ENCODE data around the gene FBXO2. TPM values are rescaled to one million over a fixed set of nuclear protein-coding genes. Genes with fewer than 3 reads are reported as not detected.

Gene FBXO2
- total and polyA plus RNA-seq, 9 of the 15 experiments (the other 6 are each of a cell fraction or from before 2014, with no cell fraction given) = 0.04 to 1.9 (median 0.27) TPM

DNA sequence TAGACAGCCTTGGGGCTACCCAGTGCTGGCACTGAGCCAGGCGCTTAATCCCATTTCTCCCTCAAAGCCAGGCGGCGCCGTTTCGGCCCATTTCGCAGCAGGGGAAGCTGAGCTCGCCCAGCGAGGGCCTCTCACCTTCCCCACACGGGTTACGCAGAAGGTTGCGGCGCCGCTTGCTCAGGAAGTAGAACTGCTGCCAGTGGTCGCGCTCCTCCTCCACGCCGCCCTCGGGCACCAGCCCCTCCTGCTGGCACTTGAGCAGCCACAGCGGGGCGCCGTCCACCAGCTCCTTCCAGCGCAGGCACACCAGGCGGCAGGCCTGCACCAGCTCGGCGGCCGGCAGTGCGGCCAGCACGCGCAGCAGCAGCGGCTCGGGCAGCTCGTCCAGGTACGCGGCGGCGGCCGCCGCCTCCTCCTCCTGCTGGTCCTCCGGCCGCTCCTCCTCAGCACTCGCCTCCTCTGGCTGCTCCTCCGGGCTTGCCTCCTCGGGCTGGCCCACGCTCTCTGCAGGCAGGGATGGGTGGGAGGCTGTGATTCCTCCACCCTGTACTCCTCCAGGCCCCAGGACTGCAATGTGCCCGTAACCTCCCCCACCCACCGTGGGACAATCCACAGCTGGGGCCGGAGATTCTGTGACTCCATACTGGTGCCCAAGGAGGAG lies 3.8 kb downstream of the FBXO2 start (continued):
- no peak for TF ChIP-seq CHD1 (IDR thresholded peaks at IDR 0.05; ENCODE audit: low read length)
- TF ChIP-seq NFE2 (IDR thresholded peaks at IDR 0.05; ENCODE audit: low read depth) = no peak
- TF ChIP-seq MYBL2 (IDR thresholded peaks at IDR 0.05; ENCODE audit: low read depth) = no peak
- TF ChIP-seq MYBL2 (CRISPR knock-in tag; IDR thresholded peaks at IDR 0.05; ENCODE audit: borderline replicate concordance) = no peak
- no peak for TF ChIP-seq MLLT1 (IDR thresholded peaks at IDR 0.05)
- TF ChIP-seq ZNF280A (IDR thresholded peaks at IDR 0.05; ENCODE audit: low read depth, partially characterized antibody) = no peak
- TF ChIP-seq ZNF165 (CRISPR knock-in tag; IDR thresholded peaks at IDR 0.05; ENCODE audit: borderline replicate concordance) = no peak
- TF ChIP-seq CREB3L1 (IDR thresholded peaks at IDR 0.05; ENCODE audit: borderline replicate concordance, low read depth) = peak; percentile 27; the same call in 1 of the 2 replicates
- TF ChIP-seq, protein P1, sequence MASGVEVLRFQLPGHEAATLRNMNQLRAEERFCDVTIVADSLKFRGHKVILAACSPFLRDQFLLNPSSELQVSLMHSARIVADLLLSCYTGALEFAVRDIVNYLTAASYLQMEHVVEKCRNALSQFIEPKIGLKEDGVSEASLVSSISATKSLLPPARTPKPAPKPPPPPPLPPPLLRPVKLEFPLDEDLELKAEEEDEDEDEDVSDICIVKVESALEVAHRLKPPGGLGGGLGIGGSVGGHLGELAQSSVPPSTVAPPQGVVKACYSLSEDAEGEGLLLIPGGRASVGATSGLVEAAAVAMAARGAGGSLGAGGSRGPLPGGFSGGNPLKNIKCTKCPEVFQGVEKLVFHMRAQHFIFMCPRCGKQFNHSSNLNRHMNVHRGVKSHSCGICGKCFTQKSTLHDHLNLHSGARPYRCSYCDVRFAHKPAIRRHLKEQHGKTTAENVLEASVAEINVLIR (CRISPR knock-in tag; IDR thresholded peaks at IDR 0.05) = no peak
- TF ChIP-seq CBX2 (IDR thresholded peaks at IDR 0.05; ENCODE audit: insufficient read depth, low read length, poor library complexity, severe bottlenecking) = no peak
- TF ChIP-seq FOXJ2 (tag; IDR thresholded peaks at IDR 0.05) = no peak
- TF ChIP-seq ARNT (IDR thresholded peaks at IDR 0.05) = no peak
- no peak for TF ChIP-seq MECOM (CRISPR knock-in tag; IDR thresholded peaks at IDR 0.05)
- peak; percentile 55 for TF ChIP-seq ARID1B (IDR thresholded peaks at IDR 0.05)
- peak; percentile 50; the same call in 1 of the 2 replicates for TF ChIP-seq HLTF (IDR thresholded peaks at IDR 0.05)
- no peak for TF ChIP-seq THRB (CRISPR knock-in tag; conservative IDR thresholded peaks at IDR 0.05)
- peak; percentile 94 for TF ChIP-seq RBM25 (IDR thresholded peaks at IDR 0.05; ENCODE audit: low read depth, low read length, severe bottlenecking)
- TF ChIP-seq, protein P2, sequence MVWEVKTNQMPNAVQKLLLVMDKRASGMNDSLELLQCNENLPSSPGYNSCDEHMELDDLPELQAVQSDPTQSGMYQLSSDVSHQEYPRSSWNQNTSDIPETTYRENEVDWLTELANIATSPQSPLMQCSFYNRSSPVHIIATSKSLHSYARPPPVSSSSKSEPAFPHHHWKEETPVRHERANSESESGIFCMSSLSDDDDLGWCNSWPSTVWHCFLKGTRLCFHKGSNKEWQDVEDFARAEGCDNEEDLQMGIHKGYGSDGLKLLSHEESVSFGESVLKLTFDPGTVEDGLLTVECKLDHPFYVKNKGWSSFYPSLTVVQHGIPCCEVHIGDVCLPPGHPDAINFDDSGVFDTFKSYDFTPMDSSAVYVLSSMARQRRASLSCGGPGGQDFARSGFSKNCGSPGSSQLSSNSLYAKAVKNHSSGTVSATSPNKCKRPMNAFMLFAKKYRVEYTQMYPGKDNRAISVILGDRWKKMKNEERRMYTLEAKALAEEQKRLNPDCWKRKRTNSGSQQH (CRISPR knock-in tag; IDR thresholded peaks at IDR 0.05) = no peak

Measured in K562 (cell line).